ENCODE results near the gene LRFN4.

DNA sequence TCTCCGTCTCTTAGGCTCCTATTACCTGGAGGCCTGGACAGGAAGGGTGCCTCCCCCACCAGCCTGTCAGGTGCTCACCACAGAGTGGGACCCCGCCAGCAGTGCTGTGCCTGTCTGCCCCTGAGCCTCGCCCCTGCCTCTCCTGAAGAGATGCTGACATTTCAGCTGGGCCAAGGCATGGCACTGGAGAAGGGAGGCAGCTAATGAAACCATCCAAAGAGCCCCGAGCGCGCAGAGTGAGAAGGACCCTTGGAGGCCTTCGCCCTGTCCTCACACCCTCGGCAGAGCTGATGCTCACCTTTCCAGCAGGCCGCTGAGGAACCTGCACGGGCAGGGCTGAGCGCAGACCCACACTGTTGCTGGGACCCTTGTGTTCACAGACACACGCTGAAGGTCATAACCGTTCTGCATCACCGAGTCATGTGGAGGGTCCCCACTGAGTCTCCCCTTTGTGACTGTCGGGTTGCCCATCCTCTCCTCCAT lies 2.1 kb upstream of the LRFN4 start:
- TF ChIP-seq BACH2 (CRISPR knock-in tag; IDR thresholded peaks at IDR 0.05; ENCODE audit: borderline replicate concordance) (no peak), ZNF70 (CRISPR knock-in tag; IDR thresholded peaks at IDR 0.05) (no peak), ZFP30 (CRISPR knock-in tag; IDR thresholded peaks at IDR 0.05) (no peak), OSR1 (CRISPR knock-in tag; IDR thresholded peaks at IDR 0.05) (no peak), ZC3H10 (CRISPR knock-in tag; IDR thresholded peaks at IDR 0.05) (no peak), ZNF8 (CRISPR knock-in tag; IDR thresholded peaks at IDR 0.05) (no peak), ESRRG (CRISPR knock-in tag; IDR thresholded peaks at IDR 0.05) (no peak), ARNTL (CRISPR knock-in tag; IDR thresholded peaks at IDR 0.05; ENCODE audit: borderline replicate concordance, low read depth) (no peak), ISL1 (CRISPR knock-in tag; IDR thresholded peaks at IDR 0.05) (no peak), RARB (CRISPR knock-in tag; IDR thresholded peaks at IDR 0.05) (no peak)
- TF ChIP-seq, protein P1, sequence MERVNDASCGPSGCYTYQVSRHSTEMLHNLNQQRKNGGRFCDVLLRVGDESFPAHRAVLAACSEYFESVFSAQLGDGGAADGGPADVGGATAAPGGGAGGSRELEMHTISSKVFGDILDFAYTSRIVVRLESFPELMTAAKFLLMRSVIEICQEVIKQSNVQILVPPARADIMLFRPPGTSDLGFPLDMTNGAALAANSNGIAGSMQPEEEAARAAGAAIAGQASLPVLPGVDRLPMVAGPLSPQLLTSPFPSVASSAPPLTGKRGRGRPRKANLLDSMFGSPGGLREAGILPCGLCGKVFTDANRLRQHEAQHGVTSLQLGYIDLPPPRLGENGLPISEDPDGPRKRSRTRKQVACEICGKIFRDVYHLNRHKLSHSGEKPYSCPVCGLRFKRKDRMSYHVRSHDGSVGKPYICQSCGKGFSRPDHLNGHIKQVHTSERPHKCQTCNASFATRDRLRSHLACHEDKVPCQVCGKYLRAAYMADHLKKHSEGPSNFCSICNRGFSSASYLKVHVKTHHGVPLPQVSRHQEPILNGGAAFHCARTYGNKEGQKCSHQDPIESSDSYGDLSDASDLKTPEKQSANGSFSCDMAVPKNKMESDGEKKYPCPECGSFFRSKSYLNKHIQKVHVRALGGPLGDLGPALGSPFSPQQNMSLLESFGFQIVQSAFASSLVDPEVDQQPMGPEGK (CRISPR knock-in tag; IDR thresholded peaks at IDR 0.05; ENCODE audit: borderline replicate concordance): no peak
- TF ChIP-seq, protein P2, sequence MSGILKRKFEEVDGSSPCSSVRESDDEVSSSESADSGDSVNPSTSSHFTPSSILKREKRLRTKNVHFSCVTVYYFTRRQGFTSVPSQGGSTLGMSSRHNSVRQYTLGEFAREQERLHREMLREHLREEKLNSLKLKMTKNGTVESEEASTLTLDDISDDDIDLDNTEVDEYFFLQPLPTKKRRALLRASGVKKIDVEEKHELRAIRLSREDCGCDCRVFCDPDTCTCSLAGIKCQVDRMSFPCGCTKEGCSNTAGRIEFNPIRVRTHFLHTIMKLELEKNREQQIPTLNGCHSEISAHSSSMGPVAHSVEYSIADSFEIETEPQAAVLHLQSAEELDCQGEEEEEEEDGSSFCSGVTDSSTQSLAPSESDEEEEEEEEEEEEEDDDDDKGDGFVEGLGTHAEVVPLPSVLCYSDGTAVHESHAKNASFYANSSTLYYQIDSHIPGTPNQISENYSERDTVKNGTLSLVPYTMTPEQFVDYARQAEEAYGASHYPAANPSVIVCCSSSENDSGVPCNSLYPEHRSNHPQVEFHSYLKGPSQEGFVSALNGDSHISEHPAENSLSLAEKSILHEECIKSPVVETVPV (CRISPR knock-in tag; IDR thresholded peaks at IDR 0.05): no peak

Measured in SK-N-SH treated with all-trans-retinoic acid at 6 μM for 48 hours (cell line).